Neural progenitor cell (in vitro differentiated cells): Measurements from ENCODE around the gene PPP5C. TPM values are rescaled to one million over a fixed set of nuclear protein-coding genes. Genes with fewer than 3 reads are reported as not detected.

Experiments used
- DNase-seq: peaks from one replicate; pipeline ENCODE4 v3.0.0-alpha.2; 2016; ENCODE audit warnings: low spot score
- H2AFZ ChIP-seq: fragments of 200-600 bp; sonication (generic); replicated peaks from 2 replicates; pipeline ENCODE4 v1.6.1; 2016; ENCODE audit warnings: antibody characterized with exemption
- H3F3A ChIP-seq: fragments of 200-600 bp; sonication (generic); 2 replicates; pipeline ENCODE4 v1.6.1; 2016; ENCODE audit warnings: antibody characterized with exemption, low read depth
- H3K27ac ChIP-seq: fragments of 200-600 bp; sonication (generic); 2 replicates; pipeline ENCODE4 v1.5.1; 2016; ENCODE audit warnings: mild to moderate bottlenecking
- H3K27me3 ChIP-seq: fragments of 200-600 bp; sonication (generic); 2 replicates; pipeline ENCODE4 v1.6.1; 2016; ENCODE audit warnings: mild to moderate bottlenecking, moderate library complexity
- H3K36me3 ChIP-seq: fragments of 200-600 bp; sonication (generic); 2 replicates; pipeline ENCODE4 v1.5.1; 2016
- H3K4me1 ChIP-seq: fragments of 200-600 bp; sonication (generic); 2 replicates; pipeline ENCODE4 v1.6.1; 2016; ENCODE audit warnings: mixed run types
- H3K4me2 ChIP-seq: fragments of 200-600 bp; sonication (generic); 2 replicates; pipeline ENCODE4 v1.6.1; 2016
- H3K4me3 ChIP-seq: fragments of 200-600 bp; sonication (generic); 2 replicates; pipeline ENCODE4 v1.5.1; 2016
- H3K79me2 ChIP-seq: fragments of 200-600 bp; sonication (generic); 2 replicates; pipeline ENCODE4 v1.6.1; 2016; ENCODE audit warnings: low read depth
- H3K9ac ChIP-seq: fragments of 200-600 bp; sonication (generic); 2 replicates; pipeline ENCODE4 v1.6.1; 2016
- H3K9me3 ChIP-seq: fragments of 200-600 bp; sonication (generic); 2 replicates; pipeline ENCODE4 v1.5.1; 2016; ENCODE audit warnings: low read depth
- H4K20me1 ChIP-seq: fragments of 200-600 bp; sonication (generic); 2 replicates; pipeline ENCODE4 v1.6.1; 2016; ENCODE audit warnings: low read depth
- H3K27ac Mint-ChIP-seq: 3 replicates; pipeline ENCODE4 v1.8.0; 2021; ENCODE audit warnings: mixed read lengths
- H3K27me3 Mint-ChIP-seq: 2 replicates; pipeline ENCODE4 v1.8.0; 2022; ENCODE audit warnings: low read depth, mild to moderate bottlenecking, inconsistent platforms, moderate library complexity, mixed read lengths; ENCODE audit not compliant: insufficient read depth
- H3K36me3 Mint-ChIP-seq: 3 replicates; pipeline ENCODE4 v1.8.0; 2021; ENCODE audit warnings: mixed read lengths
- H3K4me1 Mint-ChIP-seq: 3 replicates; pipeline ENCODE4 v1.8.0; 2021; ENCODE audit warnings: mixed read lengths
- H3K4me3 Mint-ChIP-seq: 3 replicates; pipeline ENCODE4 v1.8.0; 2021; ENCODE audit warnings: mild to moderate bottlenecking, moderate library complexity, mixed read lengths
- H3K9me3 Mint-ChIP-seq: 3 replicates; pipeline ENCODE4 v1.8.0; 2020; ENCODE audit warnings: mixed read lengths
- CTCF ChIP-seq: fragments of 200-600 bp; sonication (generic); IDR thresholded peaks from 2 replicates; pipeline ENCODE4 v1.5.1; 2017; ENCODE audit warnings: antibody characterized with exemption, mild to moderate bottlenecking
- EZH2 ChIP-seq: fragments of 200-600 bp; sonication (generic); IDR thresholded peaks from 2 replicates; pipeline ENCODE4 v1.6.1; 2017; ENCODE audit warnings: antibody characterized with exemption, mild to moderate bottlenecking, moderate library complexity
- EZH2phosphoT487 ChIP-seq: fragments of 200-600 bp; sonication (generic); IDR thresholded peaks from 2 replicates; pipeline ENCODE4 v1.6.1; 2017; ENCODE audit warnings: antibody characterized with exemption
- total RNA-seq: library from RNA; depleted of rRNA; stranded (reverse); fragments of >200 nt; gene quantifications from 2 replicates; pipeline ENCODE4 v1.2.3, GENCODE V29; 2015; ENCODE audit warnings: low replicate concordance

PPP5C gene
- total RNA-seq, 1 donor from 2014 or later, result 63.5 TPM

- H3K79me2 ChIP-seq, result peaks cover 55% of the 10 kb centered on the region
Measured at GRCh38 chr19:46367426-46367825, 20.5 kb downstream of the PPP5C start.

DNA sequence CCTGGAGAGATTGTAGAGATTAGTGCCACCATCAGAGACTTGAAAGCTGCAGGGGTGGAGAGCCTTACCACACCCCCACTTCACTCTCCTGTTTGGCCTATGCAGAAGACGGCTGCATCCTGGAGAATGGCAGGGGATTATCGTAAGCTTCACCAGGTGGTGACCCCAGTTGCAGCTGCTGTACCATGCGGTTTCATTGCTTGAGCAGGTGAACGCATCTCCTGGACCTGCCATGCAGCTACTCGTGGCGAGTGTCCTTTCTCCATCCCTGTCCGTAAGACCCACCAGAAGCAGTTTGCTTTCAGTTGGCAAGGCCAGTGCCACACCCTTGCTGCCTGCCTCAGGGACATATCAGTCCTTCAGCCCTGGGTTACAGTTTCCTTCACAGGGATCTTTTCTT is 21.2 kb downstream of the PPP5C start:
- H3K79me2 ChIP-seq, result peaks cover 60% of the 10 kb centered on the region
- TF ChIP-seq EZH2, result no peak
- no peak for TF ChIP-seq CTCF
- TF ChIP-seq EZH2phosphoT487, result no peak
- no peak overlapping the region for H3K27ac Mint-ChIP-seq

More at GRCh38 chr19:46367426-46367825, 20.5 kb downstream of the PPP5C start:
- TF ChIP-seq EZH2phosphoT487 (no peak), CTCF (no peak), EZH2 (no peak)
- Mint-ChIP-seq H3K4me3 (no peak overlapping the region), H3K4me1 (peaks cover 40% of the 10 kb centered on the region), H3K27me3 (peaks cover 5% of the 10 kb centered on the region), H3K9me3 (no peaks in the 10 kb centered on the region), H3K27ac (no peak overlapping the region), H3K36me3 (peaks cover 25% of the 10 kb centered on the region)
- peak overlapping the region; percentile 18 for H3K27ac ChIP-seq
- peaks cover 22% of the 10 kb centered on the region for H3K4me1 ChIP-seq
- peaks cover 4% of the 10 kb centered on the region for H3F3A ChIP-seq
- peak overlapping the region; percentile 6 for H3K4me2 ChIP-seq
- H2AFZ ChIP-seq, result no peak overlapping the region
- peaks cover 43% of the 10 kb centered on the region for H4K20me1 ChIP-seq
- no peak for DNase-seq
- no peak overlapping the region for H3K9ac ChIP-seq
- H3K9me3 ChIP-seq, result no peaks in the 10 kb centered on the region
- no peak overlapping the region for H3K4me3 ChIP-seq
- no peaks in the 10 kb centered on the region for H3K27me3 ChIP-seq
- H3K36me3 ChIP-seq, result peaks cover 4% of the 10 kb centered on the region

GRCh38 chr19:46369817-46370216 is 22.9 kb downstream of the PPP5C start:
- H3K36me3 Mint-ChIP-seq, result peaks cover 17% of the 10 kb centered on the region
- peaks cover 5% of the 10 kb centered on the region for H3K27me3 Mint-ChIP-seq
- no peak for TF ChIP-seq EZH2phosphoT487
- TF ChIP-seq EZH2, result no peak
- no peak for TF ChIP-seq CTCF
- no peak overlapping the region for H3K4me2 ChIP-seq
- H3K36me3 ChIP-seq, result peaks cover 4% of the 10 kb centered on the region
- H3K4me3 Mint-ChIP-seq, result no peak overlapping the region
- H3K79me2 ChIP-seq, result peaks cover 62% of the 10 kb centered on the region
- no peaks in the 10 kb centered on the region for H3K9me3 Mint-ChIP-seq
- DNase-seq, result no peak
- H3K9ac ChIP-seq, result no peak overlapping the region
- H3F3A ChIP-seq, result peaks cover 19% of the 10 kb centered on the region
- peaks cover 53% of the 10 kb centered on the region for H3K4me1 Mint-ChIP-seq
- no peak overlapping the region for H3K27ac ChIP-seq
- no peak overlapping the region for H2AFZ ChIP-seq
- H3K9me3 ChIP-seq, result no peaks in the 10 kb centered on the region
- H3K4me1 ChIP-seq, result peaks cover 42% of the 10 kb centered on the region
- H3K4me3 ChIP-seq, result no peak overlapping the region
- no peaks in the 10 kb centered on the region for H3K27me3 ChIP-seq
- peaks cover 63% of the 10 kb centered on the region for H4K20me1 ChIP-seq
- no peak overlapping the region for H3K27ac Mint-ChIP-seq

More for the DNA sequence above, 21.2 kb downstream of the PPP5C start:
- Mint-ChIP-seq H3K9me3 (no peaks in the 10 kb centered on the region), H3K4me3 (no peak overlapping the region), H3K27me3 (peaks cover 5% of the 10 kb centered on the region), H3K36me3 (peaks cover 25% of the 10 kb centered on the region), H3K4me1 (peaks cover 47% of the 10 kb centered on the region)
- no peak overlapping the region for H3K4me3 ChIP-seq
- H3K4me1 ChIP-seq, result peaks cover 28% of the 10 kb centered on the region
- no peak overlapping the region for H2AFZ ChIP-seq
- peaks cover 11% of the 10 kb centered on the region for H3F3A ChIP-seq
- peaks cover 4% of the 10 kb centered on the region for H3K36me3 ChIP-seq
- H3K4me2 ChIP-seq, result no peak overlapping the region
- H3K27ac ChIP-seq, result no peak overlapping the region
- H4K20me1 ChIP-seq, result peaks cover 50% of the 10 kb centered on the region
- no peaks in the 10 kb centered on the region for H3K9me3 ChIP-seq
- H3K9ac ChIP-seq, result no peak overlapping the region
- H3K27me3 ChIP-seq, result no peaks in the 10 kb centered on the region
- DNase-seq, result no peak
